A549 (cell line): ENCODE results near the gene TBC1D22A. TPM values are rescaled to one million over a fixed set of nuclear protein-coding genes. Genes with fewer than 3 reads are reported as not detected.

Source experiments
- ATAC-seq, 2 experiments: fragments of 200-7000 bp in 1 of 2; fragments of >200 bp in 1 of 2; cut with Nextera tagmentation in 1 of 2; cut with Tn5 transposase in 1 of 2; 3 replicates each; pipeline versions ENCODE4 v1.8.0 to v1.9.1; 2018 to 2020; ENCODE audit warnings: mild to moderate bottlenecking in 1 of 2, moderate library complexity in 1 of 2
- CTCF ChIA-PET: fragments of 300-600 bp; sonication (Branson Sonifier 250); formaldehyde crosslinking; extraction: SDS; loops from one replicate; lab custom pipeline; 2021; ENCODE audit warnings: antibody characterized with exemption, inconsistent platforms; lab: Yijun Ruan, JAX
- POLR2A ChIA-PET: fragments of 350-600 bp; formaldehyde crosslinking; extraction: SDS; loops from one replicate; lab custom pipeline; 2021; ENCODE audit warnings: antibody characterized with exemption, inconsistent platforms; lab: Yijun Ruan, JAX
- DNase-seq, 2 experiments: peaks; one replicate each; pipeline versions ENCODE4 v3.0.0 to v3.0.0-alpha.2; 2011 to 2016; ENCODE audit warnings: low read depth in 1 of 2, low spot score in 1 of 2
- FAIRE-seq: peaks from 2 replicates; lab custom pipeline; 2011; peaks lifted over from hg19 to GRCh38; lab: Jason Lieb, UNC
- H3K27ac ChIP-seq, 2 experiments: fragments of >200 bp; sonication (Bioruptor Twin); formaldehyde crosslinking; 3 replicates each; pipeline ENCODE4 v1.5.1; 2016 to 2017
- H3K4me1 ChIP-seq: fragments of >200 bp; sonication (Bioruptor Twin); formaldehyde crosslinking; 3 replicates; pipeline ENCODE4 v1.6.1; 2016
- H3K4me2 ChIP-seq: fragments of >200 bp; sonication (Bioruptor Twin); formaldehyde crosslinking; 3 replicates; pipeline ENCODE4 v1.6.1; 2016
- H3K4me3 ChIP-seq: fragments of >200 bp; sonication (Bioruptor Twin); formaldehyde crosslinking; 3 replicates; pipeline ENCODE4 v1.5.1; 2016
- H3K9me3 ChIP-seq: fragments of >200 bp; sonication (Bioruptor Twin); formaldehyde crosslinking; 3 replicates; pipeline ENCODE4 v1.6.1; 2016
- BHLHE40 ChIP-seq: IDR thresholded peaks from 2 replicates; pipeline ENCODE4 v1.6.1; 2012; ENCODE audit warnings: low read depth, low read length, inconsistent platforms
- CEBPB ChIP-seq, 2 experiments: fragments of >200 bp in 1 of 2; sonication (Bioruptor Twin) in 1 of 2; formaldehyde crosslinking in 1 of 2; IDR thresholded peaks; 2 replicates each; pipeline ENCODE4 v1.6.1; 2012 to 2016
- CTCF ChIP-seq: fragments of >200 bp; sonication (Bioruptor Twin); formaldehyde crosslinking; IDR thresholded peaks from 3 replicates; pipeline ENCODE4 v1.5.1; 2016
- E2F6 ChIP-seq: IDR thresholded peaks from 2 replicates; pipeline ENCODE4 v1.6.1; 2012; ENCODE audit warnings: low read depth, borderline replicate concordance
- EHMT2 ChIP-seq: fragments of 200-600 bp; sonication (generic); IDR thresholded peaks from 2 replicates; pipeline ENCODE4 v1.6.1; 2016; ENCODE audit warnings: antibody characterized with exemption, low read depth, mild to moderate bottlenecking, moderate library complexity
- EP300 ChIP-seq, 2 experiments: fragments of >200 bp; sonication (Bioruptor Twin); formaldehyde crosslinking; IDR thresholded peaks; 2 replicates in 1 of 2; 3 replicates in 1 of 2; pipeline ENCODE4 v1.6.1; 2016 to 2017
- ESRRA ChIP-seq: fragments of 150-350 bp; IDR thresholded peaks from 2 replicates; pipeline ENCODE4 v1.6.1; 2014; ENCODE audit warnings: mild to moderate bottlenecking, low read length, borderline replicate concordance
- HDAC2 ChIP-seq: fragments of 200-600 bp; sonication (generic); IDR thresholded peaks from 2 replicates; pipeline ENCODE4 v1.6.1; 2016
- HES2 ChIP-seq: fragments of >200 bp; sonication (Bioruptor Twin); formaldehyde crosslinking; IDR thresholded peaks from 2 replicates; pipeline ENCODE4 v1.6.1; 2016
- HOXA7 ChIP-seq: fragments of 250-450 bp; sonication (Bioruptor Pico); IDR thresholded peaks from 2 replicates; pipeline ENCODE4 v1.5.0; 2020; ENCODE audit warnings: mild to moderate bottlenecking, moderate library complexity
- HOXB13 ChIP-seq: fragments of 250-450 bp; sonication (Bioruptor Pico); IDR thresholded peaks from 2 replicates; pipeline ENCODE4 v1.5.0; 2020; ENCODE audit warnings: low read depth, mild to moderate bottlenecking, moderate library complexity
- KDM1A ChIP-seq: fragments of 200-600 bp; sonication (generic); IDR thresholded peaks from 2 replicates; pipeline ENCODE4 v1.6.1; 2016; ENCODE audit warnings: low read depth, mild to moderate bottlenecking
- MAX ChIP-seq: IDR thresholded peaks from 2 replicates; pipeline ENCODE4 v1.6.1; 2012
- NFE2L2 ChIP-seq: fragments of 150-350 bp; conservative IDR thresholded peaks from 2 replicates; pipeline ENCODE4 v1.6.1; 2014; ENCODE audit warnings: low read length
- NPAS2 ChIP-seq: fragments of 250-450 bp; sonication (Bioruptor Pico); IDR thresholded peaks from 2 replicates; pipeline ENCODE4 v1.8.0; 2022; ENCODE audit warnings: mild to moderate bottlenecking, moderate library complexity, borderline replicate concordance
- NR3C1 ChIP-seq: fragments of >200 bp; sonication (Bioruptor Twin); formaldehyde crosslinking; IDR thresholded peaks from 3 replicates; pipeline ENCODE4 v1.6.1; 2017
- PBX3 ChIP-seq: IDR thresholded peaks from 2 replicates; pipeline ENCODE4 v1.6.1; 2012
- POLR2A ChIP-seq: IDR thresholded peaks from 2 replicates; pipeline ENCODE4 v1.6.1; 2012; ENCODE audit warnings: mild to moderate bottlenecking, low read length
- POLR2AphosphoS2 ChIP-seq: conservative IDR thresholded peaks from 2 replicates; pipeline ENCODE4 v1.6.1; 2012; ENCODE audit warnings: low read length, improper control_type of control experiment, inconsistent platforms
- REST ChIP-seq: fragments of 200-600 bp; sonication (generic); IDR thresholded peaks from 2 replicates; pipeline ENCODE4 v1.6.1; 2016; ENCODE audit warnings: antibody characterized with exemption, mild to moderate bottlenecking, moderate library complexity
- RFX5 ChIP-seq: fragments of 450-650 bp; IDR thresholded peaks from 2 replicates; pipeline ENCODE4 v1.7.1; 2014; ENCODE audit warnings: antibody characterized with exemption, mild to moderate bottlenecking, moderate library complexity
- SMC3 ChIP-seq: fragments of >200 bp; sonication (Bioruptor Twin); formaldehyde crosslinking; IDR thresholded peaks from 3 replicates; pipeline ENCODE4 v1.6.1; 2018; ENCODE audit warnings: inconsistent platforms
- TP53 ChIP-seq: fragments of 250-450 bp; sonication (Bioruptor Pico); IDR thresholded peaks from 2 replicates; pipeline ENCODE4 v1.5.0; 2021; ENCODE audit warnings: mild to moderate bottlenecking, moderate library complexity
- USF2 ChIP-seq: fragments of 450-650 bp; IDR thresholded peaks from 2 replicates; pipeline ENCODE4 v1.6.1; 2014; ENCODE audit warnings: antibody characterized with exemption
- ZFP36 ChIP-seq: fragments of 450-650 bp; IDR thresholded peaks from 2 replicates; pipeline ENCODE4 v1.6.1; 2014; ENCODE audit warnings: borderline replicate concordance; ENCODE audit not compliant: partially characterized antibody
- ZNF302 ChIP-seq: fragments of 250-450 bp; sonication (Bioruptor Pico); IDR thresholded peaks from 2 replicates; pipeline ENCODE4 v1.9.0; 2021; ENCODE audit warnings: inconsistent platforms, mild to moderate bottlenecking, moderate library complexity
- WGBS: methylation state at CpG from one replicate; pipeline ENCODE4 v1.1.6; 2017; ENCODE audit errors: missing lambda C conversion rate; 5-methylcytosine and 5-hydroxymethylcytosine counted together
- polyA plus RNA-seq, 4 experiments: library from polyadenylated mRNA; depleted of rRNA in 3 of 4; stranded (reverse); fragments of >200 nt; fragmentation: RNase III in 1 of 4; extraction: RNeasy Plus Mini Kit Qiagen cat#74134 plus additional on column Dnase treatment in 1 of 4; gene quantifications; 2 replicates in 3 of 4; 3 replicates in 1 of 4; pipeline ENCODE4 v1.2.3, GENCODE V29; 2011 to 2017

The TBC1D22A gene
- polyA plus RNA-seq, 2 of the 4 experiments (the other 2 are of a cell fraction), result 8.9 to 10.8 TPM

GRCh38 chr22:47057916-47058585, 295.6 kb downstream of the TBC1D22A start:
- no peak for FAIRE-seq
- DNase-seq, result no peak
- no peak for ATAC-seq
- no peak overlapping the region for H3K27ac ChIP-seq
- H3K4me1 ChIP-seq, result no peaks in the 10 kb centered on the region
- no peak overlapping the region for H3K4me2 ChIP-seq
- no peak overlapping the region for H3K4me3 ChIP-seq
- no peak for TF ChIP-seq POLR2A
- TF ChIP-seq HOXB13 (CRISPR knock-in tag), result no peak
- no peak for TF ChIP-seq NR3C1
- no peak for TF ChIP-seq HES2
- 87% methylated on average over 9 of the region's 16 CpGs for WGBS
- CTCF ChIA-PET, result no interaction called here
- POLR2A ChIA-PET, result no interaction called here
- H3K9me3 ChIP-seq, result no peaks in the 10 kb centered on the region

GRCh38 chr22:47059076-47059475, 296.6 kb downstream of the TBC1D22A start:
- no peak overlapping the region for H3K4me3 ChIP-seq
- no peak overlapping the region for H3K4me2 ChIP-seq
- WGBS, result 93% methylated on average over 11 of the region's 15 CpGs
- ATAC-seq (no peak), DNase-seq (no peak), FAIRE-seq (no peak)
- POLR2A ChIA-PET, result no interaction called here
- no peaks in the 10 kb centered on the region for H3K9me3 ChIP-seq
- CTCF ChIA-PET, result interaction anchor here (0.7 to 1.0 kb wide), 2 partner anchors 10 to 950 kb away, joined by 3 read pairs; no protein-coding TSS in a partner anchor
- H3K4me1 ChIP-seq, result no peaks in the 10 kb centered on the region
- H3K27ac ChIP-seq, result no peak overlapping the region
- TF ChIP-seq TP53 (no peak), ZNF302 (CRISPR knock-in tag) (no peak), RFX5 (no peak)

GRCh38 chr22:47059701-47060161, 297.3 kb downstream of the TBC1D22A start:
- POLR2A ChIA-PET, result no interaction called here
- 85% methylated on average over 12 of the region's 12 CpGs for WGBS
- CTCF ChIA-PET, result interaction anchor here (1.0 kb wide), 1 partner anchor 951 kb away, joined by 3 read pairs; no protein-coding TSS in a partner anchor

More at GRCh38 chr22:47059701-47060161, 297.3 kb downstream of the TBC1D22A start:
- DNase-seq (no peak), FAIRE-seq (no peak), ATAC-seq (no peak)
- Histone ChIP-seq H3K4me1 (no peaks in the 10 kb centered on the region), H3K9me3 (no peaks in the 10 kb centered on the region), H3K4me3 (no peak overlapping the region), H3K4me2 (no peak overlapping the region), H3K27ac (no peak overlapping the region)
- TF ChIP-seq MAX, result no peak
- TF ChIP-seq HOXA7, result no peak
- TF ChIP-seq EHMT2, result no peak
- no peak for TF ChIP-seq HDAC2
- TF ChIP-seq SMC3, result no peak
- no peak for TF ChIP-seq CEBPB (IDR thresholded peaks at IDR 0.05)
- no peak for TF ChIP-seq CTCF
- no peak for TF ChIP-seq EP300 (IDR thresholded peaks at IDR 0.05)
- no peak for TF ChIP-seq BHLHE40
- no peak for TF ChIP-seq ESRRA
- TF ChIP-seq KDM1A, result no peak
- no peak for TF ChIP-seq NPAS2
- no peak for TF ChIP-seq ZFP36
- TF ChIP-seq NFE2L2, result no peak
- TF ChIP-seq REST, result no peak
- no peak for TF ChIP-seq POLR2AphosphoS2
- TF ChIP-seq E2F6, result no peak
- TF ChIP-seq USF2, result no peak
- TF ChIP-seq PBX3, result no peak
